Left ventricle myocardium inferior (tissue), 1 donor: ENCODE data around the gene CELF4. TPM values are rescaled to one million over a fixed set of nuclear protein-coding genes. Genes with fewer than 3 reads are reported as not detected.

Experiments
- DNase-seq: peaks from one replicate; pipeline ENCODE4 v3.0.0-alpha.2; 2020
- H3K27ac ChIP-seq: fragments of 200-600 bp; replicated peaks from 2 replicates; pipeline ENCODE4 v1.8.0; 2021
- H3K27me3 ChIP-seq: fragments of 200-600 bp; 2 replicates; pipeline ENCODE4 v1.8.0; 2021; ENCODE audit warnings: low read depth
- H3K36me3 ChIP-seq: fragments of 200-600 bp; 2 replicates; pipeline ENCODE4 v1.8.0; 2021
- H3K4me1 ChIP-seq: fragments of 200-600 bp; 2 replicates; pipeline ENCODE4 v1.8.0; 2021
- H3K4me3 ChIP-seq: fragments of 200-600 bp; 2 replicates; pipeline ENCODE4 v1.8.0; 2021; ENCODE audit warnings: mild to moderate bottlenecking, moderate library complexity
- H3K9me3 ChIP-seq: fragments of 200-600 bp; replicated peaks from 2 replicates; pipeline ENCODE4 v1.8.0; 2021
- intact Hi-C: fragments of 100-400 bp; cut with micrococcal nuclease; formaldehyde crosslinking; loops from one replicate; pipeline ENCODE4 v1.11.0; 2022
- total RNA-seq: library from RNA; stranded (reverse); fragmentation: NEBNext Ultra II Directional; extraction: Animal tissue kit (Norgen Biotek cat#: 25700); gene quantifications from one replicate; pipeline ENCODE4 v1.2.1, GENCODE V29; 2021
- TF ChIP-seq, protein P1 (sequence below): fragments of 200-600 bp; IDR thresholded peaks from 2 replicates; pipeline ENCODE4 v1.8.0; 2021; ENCODE audit warnings: antibody characterized with exemption, mild to moderate bottlenecking, borderline replicate concordance
- donor health status: DM: no; HTN: yes; CAD: no; lungs with severe emphysema.

CELF4 gene
- total RNA-seq, 1 donor from 2014 or later = 0.60 TPM

GRCh38 chr18:37419866-37420265 is 145.7 kb downstream of the CELF4 start:
- H3K9me3 ChIP-seq = no peaks in the 10 kb centered on the region
- no peak overlapping the region for H3K27ac ChIP-seq
- H3K27me3 ChIP-seq = peaks cover 37% of the 10 kb centered on the region
- H3K36me3 ChIP-seq = no peaks in the 10 kb centered on the region
- H3K4me1 ChIP-seq = no peaks in the 10 kb centered on the region
- DNase-seq = no peak
- TF ChIP-seq, protein P1, sequence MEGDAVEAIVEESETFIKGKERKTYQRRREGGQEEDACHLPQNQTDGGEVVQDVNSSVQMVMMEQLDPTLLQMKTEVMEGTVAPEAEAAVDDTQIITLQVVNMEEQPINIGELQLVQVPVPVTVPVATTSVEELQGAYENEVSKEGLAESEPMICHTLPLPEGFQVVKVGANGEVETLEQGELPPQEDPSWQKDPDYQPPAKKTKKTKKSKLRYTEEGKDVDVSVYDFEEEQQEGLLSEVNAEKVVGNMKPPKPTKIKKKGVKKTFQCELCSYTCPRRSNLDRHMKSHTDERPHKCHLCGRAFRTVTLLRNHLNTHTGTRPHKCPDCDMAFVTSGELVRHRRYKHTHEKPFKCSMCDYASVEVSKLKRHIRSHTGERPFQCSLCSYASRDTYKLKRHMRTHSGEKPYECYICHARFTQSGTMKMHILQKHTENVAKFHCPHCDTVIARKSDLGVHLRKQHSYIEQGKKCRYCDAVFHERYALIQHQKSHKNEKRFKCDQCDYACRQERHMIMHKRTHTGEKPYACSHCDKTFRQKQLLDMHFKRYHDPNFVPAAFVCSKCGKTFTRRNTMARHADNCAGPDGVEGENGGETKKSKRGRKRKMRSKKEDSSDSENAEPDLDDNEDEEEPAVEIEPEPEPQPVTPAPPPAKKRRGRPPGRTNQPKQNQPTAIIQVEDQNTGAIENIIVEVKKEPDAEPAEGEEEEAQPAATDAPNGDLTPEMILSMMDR = no peak
- no peak overlapping the region for H3K4me3 ChIP-seq
- intact Hi-C loops = no loop called here

DNA sequence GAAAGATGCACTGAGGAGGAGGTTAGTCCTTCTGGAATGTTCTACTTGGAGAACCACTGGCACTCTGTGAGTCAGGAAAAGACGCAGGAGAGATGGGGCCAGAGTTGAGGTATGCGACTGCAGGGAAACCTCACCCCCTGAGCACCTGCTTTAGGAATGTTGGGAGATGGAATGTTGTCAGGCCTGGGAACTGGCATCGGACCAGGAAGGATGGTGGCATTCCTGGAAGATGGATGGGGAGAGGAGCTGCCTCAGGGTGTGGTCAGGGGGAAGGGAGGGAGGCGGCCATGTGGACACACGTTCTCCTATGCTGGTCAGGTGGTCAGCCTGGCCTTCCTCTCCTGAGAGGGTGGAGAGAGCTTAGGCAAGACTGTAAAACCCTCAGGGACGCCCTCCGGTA is 146.3 kb downstream of the CELF4 start:
- H3K4me3 ChIP-seq = no peak overlapping the region
- TF ChIP-seq, protein P1 = no peak
- no peak for DNase-seq
- H3K9me3 ChIP-seq = no peaks in the 10 kb centered on the region
- H3K36me3 ChIP-seq = no peaks in the 10 kb centered on the region
- no peaks in the 10 kb centered on the region for H3K4me1 ChIP-seq
- intact Hi-C loops = no loop called here
- peaks cover 37% of the 10 kb centered on the region for H3K27me3 ChIP-seq
- no peak overlapping the region for H3K27ac ChIP-seq

DNA sequence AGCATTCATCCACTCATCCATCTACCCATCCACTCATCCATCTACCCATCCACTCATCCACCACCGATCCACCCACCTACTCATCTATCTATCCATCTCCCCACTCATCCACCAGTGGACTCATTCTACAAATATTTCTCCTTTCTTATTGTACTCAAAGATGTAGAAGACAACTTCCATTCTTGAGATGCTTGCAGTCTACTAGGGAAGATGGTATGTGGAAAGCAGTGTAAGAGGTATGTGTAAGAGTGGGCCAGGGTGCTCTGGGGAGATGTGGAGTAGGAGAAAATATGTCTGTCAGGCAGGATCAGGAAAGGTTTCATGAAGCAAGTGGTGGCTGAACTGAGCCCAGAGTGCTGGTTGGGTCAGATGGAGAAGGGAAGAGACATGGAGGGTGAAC is 150.8 kb downstream of the CELF4 start:
- Histone ChIP-seq H3K27ac (no peak overlapping the region), H3K27me3 (peaks cover 15% of the 10 kb centered on the region), H3K36me3 (no peaks in the 10 kb centered on the region), H3K4me3 (no peak overlapping the region), H3K4me1 (peaks cover 8% of the 10 kb centered on the region), H3K9me3 (no peaks in the 10 kb centered on the region)
- TF ChIP-seq, protein P1 = no peak
- intact Hi-C loops = no loop called here
- DNase-seq = no peak

DNA sequence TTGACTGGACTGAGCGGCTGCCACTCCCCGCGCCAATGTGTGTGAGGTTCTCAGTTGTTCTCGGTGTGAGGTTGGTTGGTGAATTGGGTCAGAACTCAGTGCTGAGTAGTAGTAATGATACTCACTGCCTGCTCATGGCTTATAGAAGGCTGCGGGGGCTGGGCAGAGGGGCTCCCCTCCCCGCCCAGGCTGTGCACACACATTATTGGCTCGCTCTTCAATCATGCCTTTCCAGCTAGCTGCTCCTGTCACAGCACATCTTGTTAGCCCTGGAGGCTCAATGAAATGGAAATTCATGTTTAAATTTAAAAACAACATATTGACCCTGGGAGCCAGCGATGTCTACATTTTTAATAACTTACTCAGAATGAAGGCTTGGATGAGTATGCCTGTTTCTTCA is 152.8 kb downstream of the CELF4 start:
- TF ChIP-seq, protein P1 = no peak
- Histone ChIP-seq H3K36me3 (no peaks in the 10 kb centered on the region), H3K9me3 (no peaks in the 10 kb centered on the region), H3K27me3 (peaks cover 14% of the 10 kb centered on the region), H3K4me1 (peaks cover 8% of the 10 kb centered on the region), H3K4me3 (no peak overlapping the region), H3K27ac (no peak overlapping the region)
- DNase-seq = no peak
- intact Hi-C loops = no loop called here

DNA sequence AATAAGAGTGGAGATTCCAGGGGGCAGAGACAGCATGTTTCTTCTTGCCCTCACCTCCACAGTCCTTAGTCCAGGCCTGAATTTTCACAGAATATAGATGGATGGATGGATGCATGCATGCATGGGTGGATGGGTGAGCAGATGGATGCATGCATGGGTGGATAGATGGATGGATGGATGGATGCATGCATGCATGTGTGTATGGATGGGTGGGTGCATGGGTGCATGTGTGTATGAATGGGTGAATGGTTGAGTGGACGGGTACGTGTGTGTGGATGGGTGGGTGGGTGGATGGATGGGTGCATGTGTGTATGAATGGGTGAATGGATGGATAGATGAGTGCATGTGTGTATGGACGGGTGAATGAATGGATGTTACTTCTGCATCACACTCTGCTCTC is 153.3 kb downstream of the CELF4 start:
- no peak overlapping the region for H3K27ac ChIP-seq
- TF ChIP-seq, protein P1 = no peak
- intact Hi-C loops = no loop called here
- H3K27me3 ChIP-seq = peaks cover 9% of the 10 kb centered on the region
- DNase-seq = no peak
- no peak overlapping the region for H3K4me3 ChIP-seq
- H3K4me1 ChIP-seq = peaks cover 8% of the 10 kb centered on the region
- H3K36me3 ChIP-seq = no peaks in the 10 kb centered on the region
- H3K9me3 ChIP-seq = no peaks in the 10 kb centered on the region

DNA sequence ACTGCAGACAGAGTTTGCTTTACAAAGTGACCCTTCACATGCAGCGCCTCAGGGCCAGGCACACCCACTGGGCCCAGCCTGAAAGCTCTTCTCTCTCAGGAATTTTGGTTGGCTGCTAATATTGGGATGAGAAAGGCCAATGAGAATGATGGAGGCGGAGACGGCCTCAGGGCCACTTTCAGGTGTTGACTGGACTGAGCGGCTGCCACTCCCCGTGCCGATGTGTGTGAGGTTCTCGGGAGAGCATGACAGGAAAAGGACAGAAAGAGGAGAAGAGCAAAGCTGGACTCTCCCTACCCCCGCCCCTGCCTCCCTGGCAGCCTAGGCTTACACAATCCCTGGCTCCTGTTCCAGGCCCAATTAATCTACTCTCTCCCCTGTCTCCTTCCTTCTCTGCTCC is 155.7 kb downstream of the CELF4 start:
- H3K36me3 ChIP-seq = no peaks in the 10 kb centered on the region
- intact Hi-C loops = no loop called here
- no peak overlapping the region for H3K27ac ChIP-seq
- H3K4me3 ChIP-seq = no peak overlapping the region
- no peaks in the 10 kb centered on the region for H3K27me3 ChIP-seq
- TF ChIP-seq, protein P1 = no peak
- peaks cover 8% of the 10 kb centered on the region for H3K4me1 ChIP-seq
- no peaks in the 10 kb centered on the region for H3K9me3 ChIP-seq
- DNase-seq = peak; percentile 50
